MM.1S (cell line): ENCODE results near the gene FHIT.

Source experiments
- DNase-seq: peaks from one replicate; pipeline ENCODE4 v3.0.0-alpha.2; 2015
- H2AFZ ChIP-seq: fragments of 300-600 bp; sonication (generic); 2 replicates; pipeline ENCODE4 v1.6.0; 2016; ENCODE audit warnings: antibody characterized with exemption, low read length
- H3F3A ChIP-seq: fragments of 300-600 bp; sonication (generic); 2 replicates; pipeline ENCODE4 v1.6.1; 2016; ENCODE audit warnings: mild to moderate bottlenecking, antibody characterized with exemption, low read length, moderate library complexity, mixed read lengths; ENCODE audit not compliant: insufficient read depth
- H3K27ac ChIP-seq: fragments of 300-600 bp; sonication (generic); 2 replicates; pipeline ENCODE4 v1.5.1; 2016; ENCODE audit warnings: mild to moderate bottlenecking, low read length
- H3K27me3 ChIP-seq: fragments of 300-600 bp; sonication (generic); replicated peaks from 2 replicates; pipeline ENCODE4 v1.6.0; 2016; ENCODE audit warnings: low read length; ENCODE audit not compliant: insufficient read depth
- H3K36me3 ChIP-seq: fragments of 300-600 bp; sonication (generic); replicated peaks from 2 replicates; pipeline ENCODE4 v1.6.1; 2016; ENCODE audit warnings: mild to moderate bottlenecking, low read length, mixed read lengths; ENCODE audit not compliant: insufficient read depth
- H3K4me1 ChIP-seq: fragments of 300-600 bp; sonication (generic); 2 replicates; pipeline ENCODE4 v1.6.1; 2016; ENCODE audit warnings: low read length, mixed read lengths
- H3K4me2 ChIP-seq: fragments of 300-600 bp; sonication (generic); 2 replicates; pipeline ENCODE4 v1.6.0; 2016; ENCODE audit warnings: low read depth, low read length
- H3K4me3 ChIP-seq: fragments of 300-600 bp; sonication (generic); 2 replicates; pipeline ENCODE4 v1.5.1; 2016; ENCODE audit warnings: low read length, mixed read lengths
- H3K79me2 ChIP-seq: fragments of 300-600 bp; sonication (generic); 2 replicates; pipeline ENCODE4 v1.6.1; 2016; ENCODE audit warnings: mixed run types, low read length, mixed read lengths
- H3K9ac ChIP-seq: fragments of 300-600 bp; sonication (generic); 2 replicates; pipeline ENCODE4 v1.6.1; 2016; ENCODE audit warnings: low read length, mixed read lengths
- H3K9me2 ChIP-seq: fragments of 300-600 bp; sonication (generic); replicated peaks from 2 replicates; pipeline ENCODE4 v1.6.1; 2016; ENCODE audit warnings: mild to moderate bottlenecking, low read length, mixed read lengths; ENCODE audit not compliant: insufficient read depth
- H3K9me3 ChIP-seq: fragments of 300-600 bp; sonication (generic); replicated peaks from 2 replicates; pipeline ENCODE4 v1.6.1; 2016; ENCODE audit warnings: mild to moderate bottlenecking, low read length, mixed read lengths; ENCODE audit not compliant: insufficient read depth
- H4K20me1 ChIP-seq: fragments of 300-600 bp; sonication (generic); 2 replicates; pipeline ENCODE4 v1.6.1; 2016; ENCODE audit warnings: mild to moderate bottlenecking, low read length, moderate library complexity, mixed read lengths; ENCODE audit not compliant: insufficient read depth
- CTCF ChIP-seq: fragments of 300-600 bp; sonication (generic); IDR thresholded peaks from 2 replicates; pipeline ENCODE4 v1.5.1; 2016; ENCODE audit warnings: antibody characterized with exemption, low read length, mixed read lengths
- EZH2 ChIP-seq: fragments of 300-600 bp; sonication (generic); optimal IDR thresholded peaks from 2 replicates; pipeline ENCODE3; 2017; ENCODE audit warnings: low read depth, mild to moderate bottlenecking, antibody characterized with exemption, low read length, mixed read lengths
- EZH2phosphoT487 ChIP-seq: fragments of 300-600 bp; sonication (generic); IDR thresholded peaks from 2 replicates; pipeline ENCODE4 v1.6.1; 2018; ENCODE audit warnings: antibody characterized with exemption, low read length

The FHIT gene

DNA sequence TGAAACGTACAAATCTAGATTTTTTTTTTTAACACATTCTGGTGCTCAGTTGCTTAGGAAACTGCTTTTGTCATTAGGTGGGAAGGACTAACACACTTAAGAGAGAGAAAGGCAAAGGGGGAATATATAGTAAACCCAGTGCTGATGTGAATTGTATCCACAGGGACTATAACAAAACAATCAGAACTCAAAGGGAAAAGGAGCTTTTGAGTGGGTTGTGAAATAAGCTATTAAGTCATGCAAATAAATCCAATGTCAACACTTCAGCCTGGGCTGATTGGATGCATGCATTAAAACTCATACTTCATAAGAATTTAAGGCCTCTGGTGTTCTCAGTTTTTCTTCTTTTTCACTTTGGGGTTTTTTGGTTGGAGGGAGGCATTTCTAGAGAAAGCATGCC, 628.9 kb downstream of the FHIT start:
- no peak overlapping the region for H3K4me3 ChIP-seq
- H3K4me2 ChIP-seq = no peak overlapping the region
- no peaks in the 10 kb centered on the region for H3K9me2 ChIP-seq
- H3K79me2 ChIP-seq = no peaks in the 10 kb centered on the region
- no peaks in the 10 kb centered on the region for H3K36me3 ChIP-seq
- no peaks in the 10 kb centered on the region for H3F3A ChIP-seq
- no peak overlapping the region for H3K9ac ChIP-seq
- no peak for DNase-seq
- TF ChIP-seq EZH2phosphoT487 = no peak
- TF ChIP-seq EZH2 = no peak
- TF ChIP-seq CTCF = no peak
- H2AFZ ChIP-seq = no peak overlapping the region
- no peaks in the 10 kb centered on the region for H3K9me3 ChIP-seq
- no peaks in the 10 kb centered on the region for H3K27me3 ChIP-seq
- H3K4me1 ChIP-seq = no peaks in the 10 kb centered on the region
- no peaks in the 10 kb centered on the region for H4K20me1 ChIP-seq
- no peak overlapping the region for H3K27ac ChIP-seq

DNA sequence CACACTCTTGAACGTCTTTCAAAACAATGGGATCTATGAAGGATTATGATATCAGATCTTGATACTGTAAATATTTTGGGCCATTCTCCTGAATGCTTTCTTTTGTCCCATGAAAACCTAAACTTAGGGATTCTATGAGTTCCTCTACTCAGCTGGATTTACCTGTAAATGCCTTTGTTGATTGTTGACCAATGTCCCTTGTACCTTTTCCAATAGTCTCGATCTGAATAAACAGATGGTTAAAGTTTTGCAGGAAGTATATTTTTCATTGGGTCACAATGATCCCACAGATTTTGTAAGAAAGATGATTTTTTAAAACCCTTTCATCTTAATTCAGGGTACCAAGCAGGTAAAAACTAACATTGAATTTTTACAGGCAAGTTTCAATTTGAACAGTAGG, 634.1 kb downstream of the FHIT start:
- no peaks in the 10 kb centered on the region for H3K79me2 ChIP-seq
- no peak for TF ChIP-seq CTCF
- TF ChIP-seq EZH2phosphoT487 = no peak
- no peak for TF ChIP-seq EZH2
- no peaks in the 10 kb centered on the region for H3K27me3 ChIP-seq
- H3K9me2 ChIP-seq = no peaks in the 10 kb centered on the region
- no peaks in the 10 kb centered on the region for H3K4me1 ChIP-seq
- H3F3A ChIP-seq = no peaks in the 10 kb centered on the region
- H3K4me3 ChIP-seq = no peak overlapping the region
- no peak overlapping the region for H3K27ac ChIP-seq
- H4K20me1 ChIP-seq = no peaks in the 10 kb centered on the region
- no peak overlapping the region for H3K9ac ChIP-seq
- no peaks in the 10 kb centered on the region for H3K9me3 ChIP-seq
- H3K36me3 ChIP-seq = no peaks in the 10 kb centered on the region
- DNase-seq = no peak
- no peak overlapping the region for H3K4me2 ChIP-seq
- H2AFZ ChIP-seq = no peak overlapping the region

DNA sequence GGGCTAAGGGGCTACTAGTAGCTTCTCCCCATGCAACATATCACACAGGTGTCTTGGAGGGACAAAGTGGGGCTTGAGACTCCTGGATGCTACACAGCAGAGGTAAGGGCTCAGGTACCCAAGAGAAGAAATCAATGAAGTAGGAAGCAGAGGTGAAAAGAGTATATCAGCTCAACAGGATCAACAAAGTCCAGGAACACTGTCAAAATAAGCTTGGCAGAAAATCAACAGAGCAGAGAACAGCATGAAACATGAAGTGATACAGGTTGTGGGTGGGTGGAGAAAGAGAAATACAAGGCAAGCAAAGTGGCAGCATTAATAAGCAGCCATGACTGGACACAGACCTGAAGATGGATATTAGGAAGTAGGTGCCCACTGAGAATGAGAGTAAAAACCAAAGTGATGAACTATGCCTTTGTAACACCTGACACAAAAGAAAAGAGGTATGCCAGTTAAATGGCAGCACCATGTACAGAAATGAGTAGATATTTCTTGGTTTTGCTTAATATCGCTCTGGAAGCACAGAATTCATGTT, 637.4 kb downstream of the FHIT start:
- TF ChIP-seq EZH2 = no peak
- TF ChIP-seq CTCF = no peak
- no peak for TF ChIP-seq EZH2phosphoT487
- Histone ChIP-seq H3F3A (no peaks in the 10 kb centered on the region), H3K9ac (no peak overlapping the region), H3K79me2 (no peaks in the 10 kb centered on the region), H3K4me3 (no peak overlapping the region), H3K9me2 (no peaks in the 10 kb centered on the region), H4K20me1 (no peaks in the 10 kb centered on the region), H3K27me3 (no peaks in the 10 kb centered on the region), H3K27ac (no peak overlapping the region), H3K36me3 (no peaks in the 10 kb centered on the region), H2AFZ (no peak overlapping the region), H3K4me2 (no peak overlapping the region), H3K9me3 (no peaks in the 10 kb centered on the region), H3K4me1 (no peaks in the 10 kb centered on the region)
- DNase-seq = no peak
